ENCODE measurements around the gene GPR137. TPM values are rescaled to one million over a fixed set of nuclear protein-coding genes. Genes with fewer than 3 reads are reported as not detected.

GPR137 gene
- total and polyA plus RNA-seq, 9 of the 15 experiments (the other 6 are each of a cell fraction or from before 2014, with no cell fraction given), result 0.32 to 26.7 (median 10.7) TPM

- TF ChIP-seq, protein P1, sequence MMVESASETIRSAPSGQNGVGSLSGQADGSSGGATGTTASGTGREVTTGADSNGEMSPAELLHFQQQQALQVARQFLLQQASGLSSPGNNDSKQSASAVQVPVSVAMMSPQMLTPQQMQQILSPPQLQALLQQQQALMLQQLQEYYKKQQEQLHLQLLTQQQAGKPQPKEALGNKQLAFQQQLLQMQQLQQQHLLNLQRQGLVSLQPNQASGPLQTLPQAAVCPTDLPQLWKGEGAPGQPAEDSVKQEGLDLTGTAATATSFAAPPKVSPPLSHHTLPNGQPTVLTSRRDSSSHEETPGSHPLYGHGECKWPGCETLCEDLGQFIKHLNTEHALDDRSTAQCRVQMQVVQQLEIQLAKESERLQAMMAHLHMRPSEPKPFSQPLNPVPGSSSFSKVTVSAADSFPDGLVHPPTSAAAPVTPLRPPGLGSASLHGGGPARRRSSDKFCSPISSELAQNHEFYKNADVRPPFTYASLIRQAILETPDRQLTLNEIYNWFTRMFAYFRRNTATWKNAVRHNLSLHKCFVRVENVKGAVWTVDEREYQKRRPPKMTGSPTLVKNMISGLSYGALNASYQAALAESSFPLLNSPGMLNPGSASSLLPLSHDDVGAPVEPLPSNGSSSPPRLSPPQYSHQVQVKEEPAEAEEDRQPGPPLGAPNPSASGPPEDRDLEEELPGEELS (CRISPR knock-in tag; IDR thresholded peaks at IDR 0.05; ENCODE audit: borderline replicate concordance), result 0 out of 2 replicates have a peak, but pooled peaks have one; percentile 60
- no peak for TF ChIP-seq ZNF707 (CRISPR knock-in tag; conservative IDR thresholded peaks at IDR 0.05)
- TF ChIP-seq FOXM1 (IDR thresholded peaks at IDR 0.05; ENCODE audit: low read depth), result no peak
- TF ChIP-seq FOXM1 (CRISPR knock-in tag; IDR thresholded peaks at IDR 0.05; ENCODE audit: low read depth), result 0 out of 2 replicates have a peak, but pooled peaks have one; percentile 46
- no peak for TF ChIP-seq ZFP36 (IDR thresholded peaks at IDR 0.05; ENCODE audit: low read depth, low read length, partially characterized antibody)
- no peak for TF ChIP-seq PHF21A (IDR thresholded peaks at IDR 0.05; ENCODE audit: borderline replicate concordance, low read depth)
- no peak for TF ChIP-seq RBM34 (IDR thresholded peaks at IDR 0.05; ENCODE audit: borderline replicate concordance, insufficient read depth, low read length)
- TF ChIP-seq ZNF212 (CRISPR knock-in tag; IDR thresholded peaks at IDR 0.05), result no peak
- TF ChIP-seq JUNB (CRISPR knock-in tag; conservative IDR thresholded peaks at IDR 0.05), result no peak
- no peak for TF ChIP-seq TCF7L2 (IDR thresholded peaks at IDR 0.05; ENCODE audit: low read depth, low read length)
- TF ChIP-seq ZNF408 (CRISPR knock-in tag; IDR thresholded peaks at IDR 0.05; ENCODE audit: low read depth), result no peak
- no peak for TF ChIP-seq TAF7 (tag; IDR thresholded peaks at IDR 0.05)
- no peak for TF ChIP-seq GTF2E2 (tag; IDR thresholded peaks at IDR 0.05)
- TF ChIP-seq ZNF143 (CRISPR knock-in tag; IDR thresholded peaks at IDR 0.05), result peak; percentile 45; the same call in 1 of the 2 replicates
- TF ChIP-seq HDAC1 (IDR thresholded peaks at IDR 0.05), result peak in 1 of 2 experiments; percentile 76; a peak in 2 of 4 replicates
- no peak for TF ChIP-seq ZNF224 (CRISPR knock-in tag; IDR thresholded peaks at IDR 0.05)
- TF ChIP-seq TCF15 (CRISPR knock-in tag; IDR thresholded peaks at IDR 0.05), result no peak
- TF ChIP-seq ZKSCAN3 (CRISPR knock-in tag; IDR thresholded peaks at IDR 0.05), result no peak
Observed at GRCh38 chr11:64305691-64306562, 20.3 kb downstream of the GPR137 start (continued).
